Muscle layer of duodenum (tissue), 2 donors: ENCODE data around the gene CD7.

ENCODE experiments used
- H3K27ac ChIP-seq: one replicate; pipeline ENCODE4 v1.7.0; 2013; ENCODE audit warnings: mild to moderate bottlenecking, low read length
- H3K27me3 ChIP-seq: one replicate; pipeline ENCODE4 v1.7.0; 2013; ENCODE audit warnings: low read depth, mild to moderate bottlenecking, control low read depth, low read length
- H3K36me3 ChIP-seq, 2 donors: one replicate each; pipeline ENCODE4 v1.7.0; 2013; ENCODE audit warnings: low read length in 2 of 2, control low read depth in 1 of 2, mild to moderate bottlenecking in 1 of 2; ENCODE audit not compliant: insufficient read depth in 2 of 2, control insufficient read depth in 1 of 2
- H3K4me1 ChIP-seq, 2 donors: one replicate each; pipeline ENCODE4 v1.7.0; 2013; ENCODE audit warnings: low read length in 2 of 2, mild to moderate bottlenecking in 2 of 2, control low read depth in 1 of 2, moderate library complexity in 1 of 2; ENCODE audit not compliant: insufficient read depth in 2 of 2, control insufficient read depth in 1 of 2
- H3K4me3 ChIP-seq, 2 donors: one replicate each; pipeline ENCODE4 v1.7.0; 2013; ENCODE audit warnings: low read length in 2 of 2, low read depth in 1 of 2, mild to moderate bottlenecking in 1 of 2
- H3K9me3 ChIP-seq, 2 donors: one replicate each; pipeline ENCODE4 v1.7.0; 2013; ENCODE audit warnings: low read length in 2 of 2, control low read depth in 1 of 2, mild to moderate bottlenecking in 1 of 2; ENCODE audit not compliant: control insufficient read depth in 1 of 2
- donor health status: healthy.

CD7 gene

DNA sequence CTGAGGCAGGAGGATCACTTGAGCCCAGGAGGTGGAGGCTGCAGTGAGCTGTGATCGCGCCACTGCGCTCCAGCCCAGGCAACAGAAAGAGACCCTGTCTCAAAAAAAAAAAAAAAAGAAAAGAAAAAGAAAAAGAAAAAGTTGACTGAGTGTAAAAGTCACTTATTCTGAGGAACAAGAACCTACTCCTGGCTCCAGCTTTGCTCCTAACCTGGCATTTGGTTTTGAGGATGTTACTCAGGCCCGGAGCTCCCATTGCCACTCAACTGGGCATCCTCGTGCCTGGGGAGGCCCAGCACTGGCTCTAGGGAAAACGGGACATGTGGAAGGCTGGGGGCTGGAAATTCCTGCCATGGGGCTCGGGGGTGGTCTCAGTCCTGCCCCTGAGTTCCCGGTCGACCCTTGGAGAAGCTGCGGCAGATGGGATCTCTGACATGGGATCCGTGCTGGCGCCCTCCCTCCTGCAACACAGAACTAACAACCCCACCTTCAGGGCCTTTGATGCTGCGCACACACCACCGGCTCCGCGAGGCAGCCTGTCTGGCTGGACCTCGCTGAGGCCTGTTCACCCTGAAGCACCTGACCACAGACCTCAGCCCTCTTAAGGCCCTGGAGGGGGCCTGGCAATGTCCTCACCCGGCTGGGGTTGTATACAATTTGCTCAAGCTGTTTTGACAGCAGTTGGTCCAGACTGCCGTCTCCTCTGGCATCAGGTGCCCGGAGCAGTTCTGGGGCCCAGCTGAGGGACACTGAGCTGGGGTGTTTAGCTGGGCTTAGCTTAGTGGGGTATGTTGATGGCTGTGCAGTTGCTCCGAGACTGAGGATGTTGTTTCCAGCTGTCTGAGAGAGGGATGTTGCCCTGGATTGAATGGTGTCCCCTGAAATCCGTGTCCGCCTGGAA is 12.3 kb downstream of the CD7 start:
- Histone ChIP-seq H3K9me3 (no peaks in the 10 kb centered on the region), H3K36me3 (no peaks in the 10 kb centered on the region), H3K27ac (no peak overlapping the region), H3K4me3 (no peak overlapping the region), H3K27me3 (no peaks in the 10 kb centered on the region), H3K4me1 (no peaks in the 10 kb centered on the region)

DNA sequence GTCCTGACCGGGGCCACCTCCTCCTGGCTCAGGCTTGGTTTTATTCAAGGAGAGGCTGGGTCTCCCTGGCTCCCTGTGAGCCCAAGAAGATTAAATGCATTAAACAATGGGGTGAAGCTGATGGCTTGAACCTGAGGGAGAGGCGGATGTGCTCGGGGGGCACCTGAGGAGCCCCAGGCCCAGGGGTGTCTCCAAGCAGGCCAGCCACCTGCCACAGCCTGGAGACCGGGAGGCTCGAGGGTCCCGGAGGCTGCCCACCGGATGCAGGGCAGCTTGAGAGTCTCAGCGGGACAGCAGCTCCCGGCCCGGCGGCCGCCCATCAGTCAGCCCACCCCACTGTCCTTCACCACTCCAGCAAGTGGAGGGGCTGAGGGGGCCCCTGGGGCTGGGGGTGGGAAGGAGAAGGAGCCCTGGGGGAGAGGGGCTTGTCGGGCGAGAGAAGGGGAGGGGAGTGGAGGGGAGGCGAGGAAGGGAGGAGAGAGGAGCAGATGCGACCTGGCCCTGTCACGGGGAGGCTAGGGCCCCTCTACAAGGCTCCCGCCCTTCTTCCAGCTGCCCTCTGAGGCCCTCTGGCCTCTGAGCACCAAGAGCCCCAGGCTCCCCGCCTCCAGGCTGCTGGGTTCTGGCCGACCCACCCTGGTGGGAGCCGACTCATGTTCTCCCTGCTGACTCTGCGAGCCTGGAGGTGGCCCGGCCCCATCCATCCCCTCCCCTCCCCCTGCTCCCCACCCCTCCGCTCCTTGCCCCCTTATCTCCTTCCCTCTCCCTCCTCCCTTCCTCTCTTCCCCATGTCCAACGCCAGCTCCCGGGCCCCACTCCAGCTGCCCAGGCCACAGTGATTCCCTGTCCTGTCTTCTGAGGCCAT is 13.2 kb downstream of the CD7 start:
- Histone ChIP-seq H3K4me3 (no peak overlapping the region), H3K4me1 (no peaks in the 10 kb centered on the region), H3K27ac (no peak overlapping the region)

DNA sequence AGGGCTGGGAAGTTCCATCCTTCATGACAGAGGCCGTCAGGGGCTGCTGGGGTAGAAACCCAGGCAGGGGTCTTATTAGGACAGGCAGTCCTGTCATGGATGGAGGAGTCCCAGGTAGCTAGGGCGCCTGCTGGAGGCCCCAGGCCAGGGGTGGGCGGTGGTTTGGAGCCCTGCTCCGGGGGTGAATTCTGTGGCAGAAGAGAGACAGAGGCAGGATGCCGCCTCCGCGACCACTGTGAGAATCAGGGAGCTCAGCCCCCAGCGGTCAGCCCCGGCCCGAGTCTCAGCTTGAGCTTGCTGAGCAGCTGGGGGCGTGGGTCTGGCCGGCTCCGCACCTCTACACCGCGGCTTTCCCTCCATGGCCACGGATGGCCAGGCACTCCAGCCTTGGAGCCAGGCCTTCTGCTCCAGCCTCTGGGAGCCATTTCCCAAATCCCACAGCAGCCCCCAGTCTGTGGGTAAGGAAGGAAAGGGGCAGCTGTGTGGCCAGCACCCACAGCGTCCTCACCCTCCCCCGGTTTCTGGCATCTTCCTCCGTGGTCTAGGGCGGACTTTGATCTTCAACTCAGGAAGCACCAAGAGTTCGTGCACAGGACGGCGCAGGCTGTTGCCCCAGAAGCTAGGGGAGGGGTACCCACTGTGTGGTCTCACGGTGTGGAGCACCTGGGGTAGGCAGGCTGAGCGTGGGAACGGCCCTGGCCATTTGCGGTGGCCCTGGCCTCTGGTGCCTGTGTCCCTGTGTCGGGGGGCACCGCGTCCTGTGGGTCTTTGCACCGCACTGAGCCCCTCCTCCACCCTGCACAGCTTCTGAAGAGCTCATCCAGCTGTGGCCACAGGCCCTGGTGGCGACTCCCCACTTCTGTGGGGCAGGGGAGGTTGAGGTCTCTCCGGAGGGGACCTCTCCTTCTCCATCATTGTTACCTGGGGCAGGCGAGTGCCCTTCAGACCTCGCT is 14.1 kb downstream of the CD7 start:
- H3K9me3 ChIP-seq = no peaks in the 10 kb centered on the region
- peaks cover 5% of the 10 kb centered on the region in 2 donors for H3K4me1 ChIP-seq
- H3K27ac ChIP-seq = no peak overlapping the region
- no peak overlapping the region for H3K4me3 ChIP-seq
- no peaks in the 10 kb centered on the region for H3K27me3 ChIP-seq
- H3K36me3 ChIP-seq = no peaks in the 10 kb centered on the region

More for the DNA sequence above, 13.2 kb downstream of the CD7 start:
- Histone ChIP-seq H3K9me3 (no peaks in the 10 kb centered on the region), H3K27me3 (no peaks in the 10 kb centered on the region), H3K36me3 (no peaks in the 10 kb centered on the region)

DNA sequence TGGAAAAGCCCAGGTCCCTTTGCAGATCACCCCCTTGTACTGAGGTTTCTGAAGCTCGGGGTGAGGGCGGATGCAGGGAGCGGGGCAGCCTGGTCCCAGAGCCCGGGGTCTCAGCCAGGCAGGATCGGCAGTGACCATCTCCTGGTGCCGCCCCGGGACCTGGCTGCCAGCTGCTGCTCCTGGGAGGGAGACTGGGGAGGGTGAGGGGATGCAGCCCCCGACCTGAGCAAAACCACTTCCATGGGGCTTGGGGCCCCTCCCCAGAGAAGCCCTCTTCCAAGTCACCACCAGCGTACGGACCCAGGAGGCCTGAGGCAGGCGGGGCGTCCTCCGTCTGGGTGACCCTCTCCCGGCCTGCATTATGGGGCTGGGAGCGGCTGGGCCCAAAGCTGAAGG is 14.8 kb downstream of the CD7 start:
- Histone ChIP-seq H3K9me3 (no peaks in the 10 kb centered on the region), H3K4me3 (no peak overlapping the region), H3K27ac (no peak overlapping the region), H3K36me3 (peaks cover 0 to 5% of the 10 kb centered on the region in 2 donors), H3K4me1 (peaks cover 5 to 10% of the 10 kb centered on the region in 2 donors), H3K27me3 (no peaks in the 10 kb centered on the region)

DNA sequence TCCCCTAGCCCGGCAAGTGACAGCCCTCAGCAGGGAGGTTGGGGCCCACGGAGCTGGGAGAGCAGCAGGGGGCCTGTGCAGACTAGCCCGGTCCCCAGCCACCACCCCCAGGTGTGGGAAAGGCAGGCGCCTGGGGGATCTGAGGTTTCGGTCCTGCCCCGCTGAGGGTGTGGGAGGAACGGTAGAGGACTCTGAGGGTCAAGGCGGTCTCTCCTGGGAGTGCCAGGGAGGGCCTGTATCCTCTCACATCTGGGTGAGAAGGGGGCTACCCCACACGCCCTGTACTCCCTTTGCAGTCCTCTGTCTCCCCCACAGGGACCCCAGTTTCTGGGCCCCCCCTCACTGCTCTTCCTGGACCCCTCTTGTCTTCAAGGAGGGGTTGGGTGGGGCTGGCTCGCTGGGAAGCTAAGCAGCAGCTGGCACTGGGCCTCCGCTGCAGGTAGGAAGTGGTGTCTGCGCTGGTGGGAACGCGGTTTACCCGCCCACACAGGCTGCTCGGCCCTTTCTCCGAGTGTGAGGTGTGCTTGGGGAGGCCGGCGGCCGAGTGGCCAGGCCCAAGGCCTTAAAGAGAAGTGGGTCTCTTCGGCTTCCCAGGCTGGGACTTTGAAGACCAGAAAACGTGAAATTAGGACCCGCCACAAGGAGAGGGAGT is 15.4 kb downstream of the CD7 start:
- Histone ChIP-seq H3K27me3 (no peaks in the 10 kb centered on the region), H3K36me3 (peaks cover 0 to 6% of the 10 kb centered on the region in 2 donors), H3K4me3 (no peak overlapping the region), H3K27ac (no peak overlapping the region), H3K4me1 (peaks cover 10 to 12% of the 10 kb centered on the region in 2 donors), H3K9me3 (no peaks in the 10 kb centered on the region)

DNA sequence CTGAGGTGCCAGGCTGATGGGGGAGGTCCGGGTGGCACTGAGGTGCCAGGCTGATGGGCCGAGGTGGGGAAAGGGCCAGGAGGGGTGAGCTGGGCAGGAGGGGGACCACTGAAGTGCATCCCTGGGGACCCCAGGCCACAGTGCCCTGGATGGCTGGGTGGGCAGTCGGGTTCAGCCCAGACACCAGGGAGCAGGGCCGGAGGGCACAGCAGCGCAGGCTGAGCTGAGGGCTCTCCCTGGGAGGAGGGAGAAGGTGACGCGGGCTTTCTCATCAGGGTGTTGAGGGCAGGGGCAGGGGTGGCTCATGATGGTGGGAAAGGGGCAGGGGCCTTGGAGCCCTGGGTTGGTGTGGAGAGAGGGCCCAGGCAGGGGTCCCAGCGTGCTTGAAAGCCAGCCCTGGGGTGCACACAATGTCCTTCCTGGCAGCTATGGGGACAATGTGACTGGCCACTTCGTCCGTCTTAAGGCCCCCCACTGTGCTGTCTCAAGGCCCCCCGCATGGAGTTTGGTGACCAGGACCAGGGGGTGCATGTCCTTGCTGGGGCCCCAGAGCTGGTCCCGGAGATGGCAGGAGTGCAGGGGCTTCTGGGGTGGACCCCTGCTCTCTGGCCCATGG is 16.0 kb downstream of the CD7 start:
- Histone ChIP-seq H3K27ac (no peak overlapping the region), H3K9me3 (no peaks in the 10 kb centered on the region), H3K4me3 (no peak overlapping the region), H3K36me3 (peaks cover 0 to 6% of the 10 kb centered on the region in 2 donors), H3K27me3 (no peaks in the 10 kb centered on the region), H3K4me1 (peaks cover 15 to 17% of the 10 kb centered on the region in 2 donors)

DNA sequence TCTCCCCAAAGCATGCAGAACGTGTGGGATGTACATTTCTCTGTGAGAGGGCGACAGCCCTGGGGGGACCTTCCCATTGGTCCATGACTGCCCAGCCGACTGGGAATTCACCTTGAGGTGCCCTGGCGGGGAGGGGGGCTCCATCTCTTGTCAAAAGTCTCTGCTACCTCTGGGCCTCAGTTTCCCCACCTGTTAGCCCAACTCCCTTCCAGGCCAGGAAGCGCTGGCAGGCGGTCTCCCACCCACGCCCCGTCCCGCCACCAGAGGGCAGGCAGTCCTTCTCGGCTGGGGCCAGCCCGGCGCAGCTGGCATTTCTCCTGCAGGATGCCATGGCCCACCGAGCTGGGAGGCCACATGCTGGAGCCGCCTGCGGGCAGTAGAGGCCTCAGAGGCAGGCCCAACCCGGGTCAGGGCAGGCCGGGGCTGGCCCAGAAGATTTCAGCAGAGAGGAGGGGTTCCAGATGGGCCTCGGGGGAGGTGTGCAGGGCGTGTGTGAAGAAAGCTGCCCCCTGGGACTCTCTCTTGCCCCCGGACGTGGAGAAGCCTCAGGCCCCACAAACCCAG is 16.6 kb downstream of the CD7 start:
- H3K9me3 ChIP-seq = no peaks in the 10 kb centered on the region
- H3K36me3 ChIP-seq = peaks cover 0 to 6% of the 10 kb centered on the region in 2 donors
- no peaks in the 10 kb centered on the region for H3K27me3 ChIP-seq
- H3K4me1 ChIP-seq = peaks cover 15 to 19% of the 10 kb centered on the region in 2 donors
- no peak overlapping the region for H3K27ac ChIP-seq
- H3K4me3 ChIP-seq = no peak overlapping the region

DNA sequence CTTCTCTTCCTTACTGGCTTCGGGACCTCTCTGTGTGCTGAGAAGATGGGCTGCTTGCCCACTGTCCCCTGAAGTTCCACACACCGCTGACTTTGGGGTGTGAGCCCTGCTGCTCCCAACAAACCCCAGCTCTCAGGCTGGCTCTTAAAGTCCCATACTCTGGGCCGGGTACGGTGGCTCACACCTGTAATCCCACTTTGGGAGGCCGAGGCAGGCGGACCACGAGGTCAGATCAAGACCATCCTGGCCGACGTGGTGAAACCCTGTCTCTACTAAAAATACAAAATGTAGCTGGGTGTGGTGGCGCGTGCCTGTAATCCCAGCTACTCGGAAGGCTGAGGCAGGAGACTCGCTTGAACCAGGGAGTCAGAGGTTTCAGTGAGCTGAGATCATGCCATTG is 17.2 kb downstream of the CD7 start:
- H3K27me3 ChIP-seq = no peaks in the 10 kb centered on the region
- no peak overlapping the region for H3K27ac ChIP-seq
- no peaks in the 10 kb centered on the region for H3K9me3 ChIP-seq
- H3K4me1 ChIP-seq = peaks cover 15 to 19% of the 10 kb centered on the region in 2 donors
- no peak overlapping the region for H3K4me3 ChIP-seq
- peaks cover 0 to 6% of the 10 kb centered on the region in 2 donors for H3K36me3 ChIP-seq

DNA sequence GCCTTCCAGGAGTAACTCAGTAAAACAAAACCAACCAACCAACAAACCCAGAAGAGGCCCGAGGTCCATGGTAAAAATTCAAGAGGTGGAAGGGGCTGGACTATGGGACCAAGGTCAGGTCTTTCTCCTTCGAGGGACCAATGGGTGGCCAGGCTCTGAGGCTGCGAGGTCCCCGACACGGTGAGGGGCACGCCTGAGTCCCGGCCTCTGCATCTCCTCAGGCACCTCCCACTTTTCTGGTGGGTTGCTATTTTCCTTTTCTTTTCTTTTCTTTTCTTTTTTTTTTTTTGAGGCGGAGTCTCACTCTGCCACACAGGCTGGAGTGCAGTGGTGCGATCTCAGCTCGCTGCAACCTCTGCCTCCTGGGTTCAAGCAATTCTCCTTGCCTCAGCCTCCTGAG is 18.0 kb downstream of the CD7 start:
- peaks cover 19% of the 10 kb centered on the region in 2 donors for H3K4me1 ChIP-seq
- no peaks in the 10 kb centered on the region for H3K9me3 ChIP-seq
- H3K27ac ChIP-seq = no peak overlapping the region

More for the DNA sequence above, 18.0 kb downstream of the CD7 start:
- H3K36me3 ChIP-seq = peaks cover 0 to 6% of the 10 kb centered on the region in 2 donors
- no peaks in the 10 kb centered on the region for H3K27me3 ChIP-seq
- H3K4me3 ChIP-seq = no peak overlapping the region
